PFSK-1 (cell line): Measurements from ENCODE around the gene SORCS3.

Experiments
- FOXP2 ChIP-seq: optimal IDR thresholded peaks from 2 replicates; pipeline ENCODE3; 2011; ENCODE audit warnings: borderline replicate concordance, control low read depth, inconsistent platforms; ENCODE audit not compliant: insufficient read depth; ENCODE audit errors: extremely low read length, extremely low read depth
- POLR2AphosphoS5 ChIP-seq: IDR thresholded peaks from 2 replicates; pipeline ENCODE4 v1.6.1; 2012; ENCODE audit warnings: low read depth, mild to moderate bottlenecking, control low read depth, low read length, moderate library complexity
- SIN3A ChIP-seq: IDR thresholded peaks from 2 replicates; pipeline ENCODE4 v1.6.1; 2012; ENCODE audit warnings: mild to moderate bottlenecking, low read length, moderate library complexity, borderline replicate concordance; ENCODE audit not compliant: insufficient read depth
- TAF1 ChIP-seq: IDR thresholded peaks from 2 replicates; pipeline ENCODE4 v1.6.1; 2012; ENCODE audit warnings: low read length, control low read depth, borderline replicate concordance; ENCODE audit not compliant: insufficient read depth
- TF ChIP-seq, protein P1 (sequence below), 2 experiments: IDR thresholded peaks; 2 replicates each; pipeline versions ENCODE4 v1.6.1 to v1.8.0; 2011 to 2012; ENCODE audit warnings: low read depth in 2 of 2, low read length in 2 of 2, control low read depth in 1 of 2, inconsistent platforms in 1 of 2, mild to moderate bottlenecking in 1 of 2, moderate library complexity in 1 of 2; ENCODE audit not compliant: insufficient read depth in 1 of 2

The SORCS3 gene

DNA sequence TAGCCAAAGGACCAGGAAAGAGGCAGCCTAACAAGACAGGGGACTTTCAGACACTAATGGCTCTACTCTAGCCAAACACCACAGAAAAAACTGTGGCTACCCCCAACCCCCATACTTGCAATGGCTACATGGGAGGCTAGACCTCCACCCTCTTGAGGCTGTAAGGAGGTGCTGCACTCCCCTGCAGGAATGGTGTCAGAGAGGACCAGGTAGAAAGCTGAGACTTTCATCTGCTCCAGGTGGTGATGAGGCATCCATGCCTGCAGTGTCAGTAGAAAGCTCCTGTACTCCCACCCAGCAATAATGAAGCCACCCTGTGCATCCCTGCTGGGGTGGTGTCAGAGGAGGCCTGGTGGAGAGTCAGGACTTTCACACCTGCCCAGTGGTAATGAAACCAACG is 18.9 kb upstream of the SORCS3 start:
- TF ChIP-seq FOXP2 (no peak), SIN3A (no peak)

DNA sequence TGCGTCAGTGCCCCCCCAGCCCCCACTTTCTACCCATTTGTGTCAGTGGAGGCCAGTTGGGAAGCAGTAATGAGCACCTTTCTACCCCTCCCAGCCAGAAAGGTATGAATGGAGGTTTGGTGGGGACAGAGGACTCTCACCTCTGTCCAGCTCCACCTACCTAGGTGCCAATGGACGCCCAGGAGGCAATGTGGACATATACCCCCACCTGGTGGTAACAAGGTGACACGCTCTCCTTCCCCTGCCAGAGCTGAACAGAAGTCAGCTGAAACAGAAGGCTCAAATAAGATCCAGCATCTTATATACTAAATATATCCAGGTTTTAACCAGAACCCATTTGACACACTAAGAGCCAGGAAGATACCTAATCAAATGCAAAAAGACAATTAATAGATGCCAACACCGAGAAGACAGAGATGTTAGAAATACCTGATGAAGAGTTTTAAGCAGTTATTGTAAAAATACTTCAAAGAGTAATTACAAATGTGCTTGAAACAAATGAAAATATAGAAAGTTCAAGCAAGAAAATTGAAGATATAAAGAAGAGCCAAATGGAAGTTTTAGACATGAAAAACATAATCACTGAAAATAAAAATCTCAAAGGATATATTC is 18.4 kb upstream of the SORCS3 start:
- TF ChIP-seq TAF1 (no peak), FOXP2 (no peak), POLR2AphosphoS5 (no peak), SIN3A (no peak)
- TF ChIP-seq, protein P1, sequence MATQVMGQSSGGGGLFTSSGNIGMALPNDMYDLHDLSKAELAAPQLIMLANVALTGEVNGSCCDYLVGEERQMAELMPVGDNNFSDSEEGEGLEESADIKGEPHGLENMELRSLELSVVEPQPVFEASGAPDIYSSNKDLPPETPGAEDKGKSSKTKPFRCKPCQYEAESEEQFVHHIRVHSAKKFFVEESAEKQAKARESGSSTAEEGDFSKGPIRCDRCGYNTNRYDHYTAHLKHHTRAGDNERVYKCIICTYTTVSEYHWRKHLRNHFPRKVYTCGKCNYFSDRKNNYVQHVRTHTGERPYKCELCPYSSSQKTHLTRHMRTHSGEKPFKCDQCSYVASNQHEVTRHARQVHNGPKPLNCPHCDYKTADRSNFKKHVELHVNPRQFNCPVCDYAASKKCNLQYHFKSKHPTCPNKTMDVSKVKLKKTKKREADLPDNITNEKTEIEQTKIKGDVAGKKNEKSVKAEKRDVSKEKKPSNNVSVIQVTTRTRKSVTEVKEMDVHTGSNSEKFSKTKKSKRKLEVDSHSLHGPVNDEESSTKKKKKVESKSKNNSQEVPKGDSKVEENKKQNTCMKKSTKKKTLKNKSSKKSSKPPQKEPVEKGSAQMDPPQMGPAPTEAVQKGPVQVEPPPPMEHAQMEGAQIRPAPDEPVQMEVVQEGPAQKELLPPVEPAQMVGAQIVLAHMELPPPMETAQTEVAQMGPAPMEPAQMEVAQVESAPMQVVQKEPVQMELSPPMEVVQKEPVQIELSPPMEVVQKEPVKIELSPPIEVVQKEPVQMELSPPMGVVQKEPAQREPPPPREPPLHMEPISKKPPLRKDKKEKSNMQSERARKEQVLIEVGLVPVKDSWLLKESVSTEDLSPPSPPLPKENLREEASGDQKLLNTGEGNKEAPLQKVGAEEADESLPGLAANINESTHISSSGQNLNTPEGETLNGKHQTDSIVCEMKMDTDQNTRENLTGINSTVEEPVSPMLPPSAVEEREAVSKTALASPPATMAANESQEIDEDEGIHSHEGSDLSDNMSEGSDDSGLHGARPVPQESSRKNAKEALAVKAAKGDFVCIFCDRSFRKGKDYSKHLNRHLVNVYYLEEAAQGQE (IDR thresholded peaks at IDR 0.05; ENCODE audit: insufficient read depth in 1 of 2, low read depth in 2 of 2, low read length in 2 of 2), result no peak

DNA sequence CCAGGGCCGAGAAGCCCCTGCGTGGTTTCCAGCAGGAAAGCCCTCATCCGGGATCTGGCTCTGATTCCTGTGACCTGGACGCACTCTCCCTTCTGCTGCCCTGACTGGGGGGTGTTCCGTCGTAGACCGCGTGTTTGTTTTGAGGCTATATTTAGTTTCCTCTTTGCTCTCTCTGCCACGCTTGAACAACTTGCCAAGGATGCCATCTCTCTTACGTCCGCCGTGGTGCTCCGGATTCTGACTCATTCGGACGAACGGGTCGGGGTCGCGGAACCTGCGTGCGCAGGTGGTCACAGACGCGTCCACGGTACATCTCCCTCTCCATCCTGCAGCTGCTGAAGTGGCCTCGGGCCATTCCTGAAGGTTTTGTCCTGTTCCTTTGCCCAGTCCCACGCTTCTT is 10.4 kb upstream of the SORCS3 start:
- TF ChIP-seq FOXP2 (no peak), TAF1 (no peak), SIN3A (no peak), POLR2AphosphoS5 (no peak)
- TF ChIP-seq, protein P1 (IDR thresholded peaks at IDR 0.05; ENCODE audit: insufficient read depth in 1 of 2, low read depth in 2 of 2, low read length in 2 of 2), result no peak

DNA sequence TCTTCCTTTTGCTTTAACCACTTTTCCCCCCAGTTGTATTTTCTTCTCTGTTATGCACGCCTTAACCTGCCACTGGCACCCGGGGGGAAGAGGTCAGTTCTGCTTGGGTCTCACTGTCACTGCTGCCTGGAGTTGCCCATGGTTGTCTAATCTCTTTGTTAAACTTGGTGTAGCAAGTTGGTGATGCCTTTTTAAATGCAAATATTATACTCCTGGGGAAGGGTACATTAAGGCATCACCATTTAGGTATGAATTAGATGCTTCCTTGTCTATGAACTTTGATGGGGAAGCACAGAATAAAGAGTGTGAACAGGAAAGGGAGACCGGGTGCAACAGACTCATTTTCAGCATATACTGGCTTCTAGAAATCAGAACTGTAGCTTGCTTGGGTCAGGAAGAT is 9.1 kb upstream of the SORCS3 start:
- TF ChIP-seq, protein P1 (IDR thresholded peaks at IDR 0.05; ENCODE audit: insufficient read depth in 1 of 2, low read depth in 2 of 2, low read length in 2 of 2), result no peak
- TF ChIP-seq TAF1 (no peak), FOXP2 (no peak), POLR2AphosphoS5 (no peak), SIN3A (no peak)

DNA sequence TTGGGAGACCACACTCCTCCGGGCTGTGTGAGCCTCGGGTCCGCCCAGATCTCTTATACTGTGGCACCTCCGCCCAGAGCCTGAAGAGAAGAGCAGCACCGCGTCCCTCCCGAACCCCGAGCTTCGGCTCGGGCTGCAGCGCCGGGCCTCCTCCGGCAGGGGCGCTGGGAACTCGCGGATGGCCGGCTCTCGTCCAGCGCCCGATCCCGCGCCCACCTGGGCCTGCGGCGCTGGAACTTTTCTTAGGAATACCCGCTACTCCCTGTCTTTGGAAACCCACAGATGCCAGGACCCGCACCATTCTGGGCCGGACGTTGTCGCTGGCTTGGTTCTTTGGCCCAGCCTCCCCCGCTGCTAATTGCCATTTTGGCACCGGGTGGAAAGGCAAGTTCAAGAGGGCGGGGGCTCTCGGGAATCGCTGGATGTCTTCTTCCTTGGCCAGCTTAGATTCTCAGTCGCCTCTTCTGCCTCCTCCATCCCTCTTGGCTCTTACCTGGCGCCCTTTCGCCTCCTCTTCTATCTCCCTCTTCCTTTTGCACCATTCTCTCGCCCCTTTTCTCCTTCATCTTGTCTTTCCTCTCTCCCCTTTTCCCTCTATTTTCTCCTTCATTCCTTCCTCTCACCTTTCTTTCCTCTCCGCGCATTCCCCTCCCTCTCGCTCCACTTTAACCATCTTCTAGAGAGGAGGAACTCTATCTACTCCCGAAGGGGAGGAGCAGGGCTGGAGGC is 2.1 kb upstream of the SORCS3 start:
- TF ChIP-seq FOXP2 (no peak), TAF1 (no peak), POLR2AphosphoS5 (no peak), SIN3A (no peak)
- TF ChIP-seq, protein P1 (IDR thresholded peaks at IDR 0.05; ENCODE audit: insufficient read depth in 1 of 2, low read depth in 2 of 2, low read length in 2 of 2), result no peak
